Skeletal muscle satellite cell (primary cell): Measurements from ENCODE around the gene HUS1B.

ENCODE experiments used
- H3K27me3 ChIP-seq: 2 replicates; pipeline ENCODE4 v1.7.0; 2013; ENCODE audit warnings: low read length; ENCODE audit not compliant: control insufficient read depth, insufficient read depth
- H3K36me3 ChIP-seq: 2 replicates; pipeline ENCODE4 v1.7.0; 2013; ENCODE audit warnings: mild to moderate bottlenecking, control low read depth, low read length; ENCODE audit not compliant: insufficient read depth
- H3K4me1 ChIP-seq: 2 replicates; pipeline ENCODE4 v1.7.0; 2013; ENCODE audit warnings: low read length; ENCODE audit not compliant: control insufficient read depth, insufficient read depth
- H3K4me2 ChIP-seq: 2 replicates; pipeline ENCODE4 v1.7.0; 2013; ENCODE audit warnings: mild to moderate bottlenecking, low read length
- H3K4me3 ChIP-seq: 2 replicates; pipeline ENCODE4 v1.7.0; 2013; ENCODE audit warnings: low read length
- H3K9ac ChIP-seq: 2 replicates; pipeline ENCODE4 v1.7.0; 2013; ENCODE audit warnings: mild to moderate bottlenecking, low read depth, low read length, moderate library complexity
- H3K9me3 ChIP-seq: replicated peaks from 2 replicates; pipeline ENCODE4 v1.7.0; 2013; ENCODE audit warnings: mild to moderate bottlenecking, control low read depth, low read length

The HUS1B gene

GRCh38 chr6:617456-618100 is 39.3 kb downstream of the HUS1B start:
- Histone ChIP-seq H3K9ac (no peak overlapping the region), H3K36me3 (no peaks in the 10 kb centered on the region), H3K27me3 (no peaks in the 10 kb centered on the region), H3K4me3 (no peak overlapping the region), H3K4me2 (no peak overlapping the region), H3K4me1 (no peaks in the 10 kb centered on the region), H3K9me3 (no peaks in the 10 kb centered on the region)

- Histone ChIP-seq H3K4me2 (no peak overlapping the region), H3K27me3 (no peaks in the 10 kb centered on the region), H3K36me3 (no peaks in the 10 kb centered on the region), H3K4me1 (no peaks in the 10 kb centered on the region), H3K9me3 (no peaks in the 10 kb centered on the region), H3K4me3 (no peak overlapping the region), H3K9ac (no peak overlapping the region)
Observed at GRCh38 chr6:613981-614380, 42.9 kb downstream of the HUS1B start.

- no peaks in the 10 kb centered on the region for H3K27me3 ChIP-seq
- no peak overlapping the region for H3K4me3 ChIP-seq
- no peaks in the 10 kb centered on the region for H3K9me3 ChIP-seq
- no peak overlapping the region for H3K4me2 ChIP-seq
- no peak overlapping the region for H3K9ac ChIP-seq
- H3K4me1 ChIP-seq, result no peaks in the 10 kb centered on the region
- peaks cover 4% of the 10 kb centered on the region for H3K36me3 ChIP-seq
Observed at GRCh38 chr6:611928-612327, 45.0 kb downstream of the HUS1B start.

- no peaks in the 10 kb centered on the region for H3K9me3 ChIP-seq
- H3K4me3 ChIP-seq, result no peak overlapping the region
- H3K27me3 ChIP-seq, result no peaks in the 10 kb centered on the region
- peaks cover 10% of the 10 kb centered on the region for H3K36me3 ChIP-seq
- no peak overlapping the region for H3K9ac ChIP-seq
- no peaks in the 10 kb centered on the region for H3K4me1 ChIP-seq
- H3K4me2 ChIP-seq, result no peak overlapping the region
Observed at GRCh38 chr6:610882-611281, 46.0 kb downstream of the HUS1B start.

- no peaks in the 10 kb centered on the region for H3K9me3 ChIP-seq
- H3K4me3 ChIP-seq, result no peak overlapping the region
- H3K27me3 ChIP-seq, result no peaks in the 10 kb centered on the region
- H3K4me1 ChIP-seq, result no peaks in the 10 kb centered on the region
- H3K4me2 ChIP-seq, result no peak overlapping the region
- H3K9ac ChIP-seq, result no peak overlapping the region
- H3K36me3 ChIP-seq, result peaks cover 10% of the 10 kb centered on the region
Observed at GRCh38 chr6:609905-610304, 47.0 kb downstream of the HUS1B start.

- Histone ChIP-seq H3K4me1 (no peaks in the 10 kb centered on the region), H3K9ac (no peak overlapping the region), H3K27me3 (no peaks in the 10 kb centered on the region), H3K9me3 (no peaks in the 10 kb centered on the region), H3K4me2 (no peak overlapping the region), H3K4me3 (no peak overlapping the region), H3K36me3 (peaks cover 10% of the 10 kb centered on the region)
Observed at GRCh38 chr6:606829-607379, 50.0 kb downstream of the HUS1B start.
